ENCODE data around the gene CUX1.
"Not testable (repeated sequence)": the region's sequence is repeated elsewhere in the genome, so short reads cannot be mapped to it uniquely, and the experiment has no call there.

CUX1 gene

DNA sequence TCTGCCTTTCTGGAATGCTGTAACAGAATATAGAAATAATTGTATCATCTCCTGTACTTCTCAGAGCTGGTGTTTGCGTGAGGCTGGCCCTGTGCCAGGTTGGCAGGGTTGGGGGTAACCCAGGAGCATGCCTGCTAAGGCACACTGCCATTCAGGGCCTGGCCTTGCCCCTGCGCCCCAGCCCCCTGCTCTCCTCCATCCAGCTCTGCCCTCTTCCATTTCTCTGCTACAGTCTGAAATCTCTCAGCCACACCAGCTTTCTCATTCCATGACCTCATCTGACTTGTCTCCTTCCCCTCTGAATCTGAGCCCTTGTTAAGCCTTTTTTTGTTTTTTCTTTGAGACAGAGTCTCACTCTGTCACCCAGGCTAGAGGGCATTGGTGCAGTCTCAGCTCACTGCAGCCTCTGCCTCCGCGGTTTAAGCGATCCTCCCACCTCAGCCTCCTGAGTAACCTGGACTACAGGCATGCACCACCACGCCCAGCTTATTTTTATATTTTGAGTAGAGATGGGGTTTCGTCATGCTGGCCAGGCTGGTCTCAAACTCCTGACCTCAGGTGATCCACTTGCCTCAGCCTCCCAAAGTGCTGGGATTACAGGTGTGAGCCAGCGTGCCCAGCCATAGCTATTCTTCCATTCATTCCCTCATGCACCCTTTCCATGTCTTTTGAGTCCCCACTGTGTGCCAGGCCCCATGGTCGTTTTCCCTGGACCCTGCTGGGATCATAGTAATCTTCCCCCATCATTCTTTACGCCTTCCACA lies 206.8 kb downstream of the CUX1 start:
- no peak for DNase-seq

GRCh38 chr7:102024769-102025391 lies 207.5 kb downstream of the CUX1 start:
- DNase-seq: no peak

DNA sequence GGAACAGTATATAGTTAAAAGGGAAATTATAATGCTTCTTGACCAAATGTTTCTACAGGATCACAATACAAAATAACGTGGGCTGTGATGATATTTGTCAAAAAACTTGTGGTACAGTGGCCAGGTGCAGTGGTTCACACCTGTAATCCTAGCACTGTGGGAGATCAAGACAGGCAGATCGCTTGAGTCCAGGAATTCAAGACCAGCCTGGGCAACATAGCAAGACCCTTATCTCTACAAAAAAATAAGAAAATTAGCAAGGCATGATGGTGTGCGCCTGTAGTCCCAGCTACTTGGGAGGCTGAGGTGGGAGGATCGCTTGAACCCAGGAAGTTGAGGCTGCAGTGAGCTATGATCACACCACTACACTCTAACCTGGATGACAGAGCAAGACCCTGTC lies 208.4 kb downstream of the CUX1 start:
- not testable (repeated sequence) for DNase-seq

- no peak for DNase-seq
Observed at GRCh38 chr7:102028206-102028826, 210.9 kb downstream of the CUX1 start.

- DNase-seq: no peak
Observed at GRCh38 chr7:102029616-102030015, 212.2 kb downstream of the CUX1 start.

- no peak for DNase-seq
Observed at GRCh38 chr7:102030696-102031095, 213.3 kb downstream of the CUX1 start.

- DNase-seq: no peak
Observed at GRCh38 chr7:102036958-102037357, 219.5 kb downstream of the CUX1 start.

DNA sequence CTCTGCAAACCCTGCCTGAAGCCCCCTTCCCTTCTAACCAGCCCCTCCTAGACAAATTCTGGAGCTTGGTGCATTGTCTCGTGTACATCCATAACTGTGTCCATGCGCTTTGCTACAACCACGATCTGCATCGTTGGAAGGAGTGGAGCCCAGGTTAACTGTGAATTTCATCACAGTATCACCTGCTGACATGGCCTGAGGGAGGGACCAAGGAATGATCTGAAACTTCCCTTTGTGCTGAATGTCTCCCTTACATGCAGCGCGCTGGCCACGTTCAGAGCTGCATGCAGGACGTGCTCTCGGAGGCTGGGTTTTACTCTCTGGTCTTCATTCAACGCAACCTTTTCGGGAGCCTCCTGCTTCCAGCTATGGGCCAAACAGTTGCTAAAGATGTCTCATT lies 222.3 kb downstream of the CUX1 start:
- DNase-seq: no peak

DNA sequence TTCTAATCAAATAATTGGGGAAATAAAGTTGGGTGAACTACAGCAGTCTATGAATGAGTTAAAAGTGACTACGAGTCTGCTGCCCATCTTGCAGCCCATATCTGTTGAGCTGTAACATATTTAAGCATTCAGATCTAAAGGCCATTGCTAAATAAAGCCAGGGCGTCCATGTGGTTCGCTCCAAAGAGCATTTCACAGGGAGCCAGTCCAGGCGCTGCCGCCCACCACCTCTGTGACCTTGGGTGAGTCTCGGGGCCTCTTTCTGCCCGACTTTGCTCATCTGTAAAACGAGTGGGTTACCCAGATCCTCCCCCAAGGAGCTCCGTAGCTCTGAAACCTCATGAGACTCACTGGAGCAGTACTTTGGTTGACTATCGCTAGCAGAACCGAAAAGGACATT lies 223.1 kb downstream of the CUX1 start:
- no peak for DNase-seq

GRCh38 chr7:102042016-102042656 lies 224.7 kb downstream of the CUX1 start:
- no peak for DNase-seq

- DNase-seq: not testable (repeated sequence)
Observed at GRCh38 chr7:102042796-102043195, 225.4 kb downstream of the CUX1 start.

- no peak for DNase-seq
Observed at GRCh38 chr7:102044641-102044983, 227.2 kb downstream of the CUX1 start.

DNA sequence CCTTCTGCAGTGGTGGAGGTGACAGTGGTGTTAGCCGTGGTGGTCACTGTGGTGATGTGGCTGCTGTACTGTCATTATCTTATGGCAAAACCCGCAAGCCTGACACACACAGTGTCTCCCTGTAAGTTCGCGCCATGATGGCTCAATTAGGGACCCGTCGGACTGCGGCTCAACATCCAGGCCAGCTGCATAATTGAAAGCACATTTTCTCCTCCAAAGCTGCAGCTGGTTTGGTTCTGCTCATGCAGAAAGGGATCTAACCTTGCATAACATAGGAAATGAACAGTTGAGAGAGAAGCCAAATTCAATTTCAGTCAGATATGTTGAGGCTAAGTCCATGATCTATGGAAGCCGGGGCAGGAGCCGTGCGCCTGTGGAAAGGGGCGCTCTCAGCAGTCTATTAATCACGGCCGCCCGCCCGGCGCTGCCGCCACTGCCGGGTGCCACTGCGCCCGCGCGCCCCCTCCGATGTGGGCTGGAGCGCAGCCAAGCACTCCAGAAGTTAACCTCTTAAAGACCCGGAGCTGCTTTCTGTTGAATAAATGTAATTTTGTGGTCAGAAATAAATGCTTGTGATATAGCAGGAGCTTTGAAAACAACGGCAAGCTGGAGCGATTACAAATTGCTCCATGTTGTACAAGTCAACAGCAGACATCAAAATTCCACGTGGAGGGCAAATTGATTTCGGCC lies 227.7 kb downstream of the CUX1 start:
- no peak for DNase-seq

- no peak for DNase-seq
Observed at GRCh38 chr7:102045681-102046372, 228.4 kb downstream of the CUX1 start.

DNA sequence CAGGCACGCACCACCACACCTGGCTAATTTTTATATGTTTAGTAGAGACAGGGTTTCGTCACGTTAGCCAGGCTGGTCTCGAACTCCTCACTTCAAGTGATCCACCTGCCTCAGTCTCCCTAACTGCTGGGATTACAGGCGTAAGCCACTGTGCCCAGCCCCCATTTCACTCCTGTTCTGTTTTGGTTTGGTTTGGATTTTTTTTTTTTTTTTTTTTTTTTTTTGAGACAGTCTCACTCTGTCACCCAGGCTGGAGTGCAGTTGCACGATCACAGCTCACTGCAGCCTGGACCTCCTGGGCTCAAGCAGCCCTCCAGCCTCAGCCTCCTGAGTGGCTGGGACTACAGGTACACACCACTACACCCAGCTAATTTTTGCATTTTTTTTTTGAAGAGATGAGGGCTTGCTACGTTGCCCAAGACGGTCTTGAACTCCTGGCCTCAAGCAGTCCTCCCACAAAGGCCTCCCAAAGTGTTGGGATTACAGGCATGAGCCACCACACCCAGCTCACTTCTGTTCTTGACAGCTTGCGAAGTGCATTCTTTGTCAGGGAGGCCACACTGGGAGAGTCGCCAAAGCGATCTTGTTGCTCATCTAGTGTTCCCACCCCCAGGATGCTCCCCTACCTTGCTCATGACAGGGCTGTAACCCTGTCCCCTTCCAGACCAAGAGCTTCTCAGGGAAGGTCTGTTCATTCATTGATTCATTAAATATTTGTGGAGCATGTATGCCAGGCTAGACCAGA lies 229.1 kb downstream of the CUX1 start:
- no peak for DNase-seq

GRCh38 chr7:102047167-102047566 lies 229.7 kb downstream of the CUX1 start:
- DNase-seq: no peak

GRCh38 chr7:102049765-102050164 lies 232.3 kb downstream of the CUX1 start:
- no peak for DNase-seq

- DNase-seq: no peak
Observed at GRCh38 chr7:102050864-102051460, 233.5 kb downstream of the CUX1 start.

GRCh38 chr7:102051736-102052135 lies 234.3 kb downstream of the CUX1 start:
- not testable (repeated sequence) for DNase-seq

DNA sequence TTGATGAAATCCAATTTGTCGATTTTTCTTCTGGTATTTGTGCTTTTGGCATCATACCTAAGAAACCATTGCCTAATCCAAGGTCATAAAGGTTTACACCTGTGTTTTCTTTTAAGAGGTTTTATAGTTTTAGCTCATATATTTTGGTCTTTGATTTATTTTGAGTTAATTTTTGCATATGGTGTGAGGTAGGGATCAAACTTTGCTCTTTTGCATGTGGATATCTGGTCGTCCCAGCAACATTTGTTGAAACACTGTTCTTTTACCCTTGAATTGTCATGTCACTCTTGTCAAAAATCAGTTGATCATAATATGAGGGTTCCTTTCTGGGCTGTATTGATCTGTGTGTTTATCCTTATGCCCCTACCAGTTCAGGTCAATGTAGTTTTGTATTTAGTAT lies 236.7 kb downstream of the CUX1 start:
- DNase-seq: no peak

Measured in T-helper 9 cell (primary cell).